ENCODE results near the gene GSK3B.

The GSK3B gene

DNA sequence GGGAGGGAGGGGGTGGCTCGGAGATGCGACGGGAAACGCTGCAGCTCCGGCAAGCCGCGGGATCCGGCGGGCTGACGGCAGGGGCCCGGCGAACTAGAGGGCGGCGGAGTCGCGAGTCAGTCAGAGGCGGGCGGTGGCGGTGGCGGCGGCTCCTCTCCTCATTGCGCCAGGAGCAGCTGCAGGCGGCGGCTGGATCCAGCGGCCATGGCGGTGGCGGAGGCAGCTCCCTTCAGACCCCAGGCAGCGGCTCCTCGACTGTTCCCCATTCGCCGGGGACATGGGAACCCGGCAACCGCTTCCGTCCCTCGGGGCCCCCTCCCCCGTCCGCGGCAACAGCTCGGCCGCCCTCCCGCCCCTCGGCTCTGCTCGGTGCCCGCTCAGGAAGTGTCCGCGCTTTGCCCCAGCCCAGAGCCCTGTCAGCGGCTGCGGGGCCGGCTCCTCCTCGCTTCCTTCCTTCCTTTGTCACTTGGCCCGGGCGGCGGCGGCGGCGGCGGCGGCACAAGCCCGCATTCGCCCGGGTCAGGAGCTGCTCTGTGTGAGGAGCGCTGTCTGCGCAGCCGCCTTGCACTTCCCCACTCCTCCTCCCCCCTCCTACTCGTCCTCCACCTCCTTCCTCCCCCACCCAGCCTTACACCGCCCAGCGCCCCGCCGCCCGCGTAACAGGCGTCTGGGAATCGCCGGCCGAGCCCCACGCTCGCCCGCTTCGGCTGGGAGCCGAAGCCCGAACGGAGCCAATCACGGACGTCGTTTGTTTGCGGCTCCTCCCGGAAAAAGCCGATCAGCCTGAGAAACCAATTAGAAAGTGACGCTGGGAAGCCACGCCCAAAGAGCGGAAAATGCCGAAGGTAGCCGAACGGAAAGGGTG, at the start of gene GSK3B:
Gene GSK3B (minus strand): TSS at position 537 of the 865 bp plus-strand sequence. CDS start 1,013 bp downstream, outside the sequence.
- peak; percentile 69 to 100 (median 90) for DNase-seq

DNA sequence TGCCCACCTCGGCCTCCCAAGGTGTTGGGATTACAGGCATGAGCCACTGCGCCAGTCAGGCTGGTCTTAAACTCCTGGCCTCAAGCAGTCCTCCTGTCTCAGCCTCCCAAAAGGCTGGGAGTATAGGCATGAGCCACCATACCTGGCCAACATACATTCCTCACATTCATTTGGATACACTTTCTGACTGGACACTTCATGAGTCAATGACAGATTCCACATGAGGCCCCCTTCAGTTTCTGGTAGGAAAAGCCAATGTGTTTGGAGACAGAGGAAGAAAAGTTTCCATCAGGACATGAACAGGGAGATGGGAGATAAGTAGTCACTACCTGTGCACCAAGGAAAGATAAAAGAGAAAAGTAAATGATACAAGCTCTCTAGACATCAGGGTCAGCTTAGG, 49.4 kb upstream of the GSK3B start:
- no peak for DNase-seq

DNA sequence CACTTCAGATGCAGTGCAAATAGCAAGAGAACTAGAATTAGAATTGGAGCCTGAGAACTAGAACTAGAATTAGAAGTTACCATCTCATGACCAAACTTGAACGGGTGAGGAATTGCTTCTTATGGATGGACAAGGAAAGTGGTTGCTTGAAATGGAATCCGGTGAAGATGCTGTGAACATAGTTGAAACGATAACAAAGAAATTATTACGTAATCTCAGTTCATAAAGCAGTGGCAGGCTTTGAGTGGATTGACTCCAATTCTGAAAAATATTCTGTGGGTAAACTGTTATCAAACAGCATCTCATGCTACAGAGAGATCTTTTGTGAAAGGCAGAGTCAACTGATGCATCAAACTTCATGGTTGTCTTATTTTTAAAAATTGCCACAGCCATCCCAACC, 48.0 kb upstream of the GSK3B start:
- DNase-seq = no peak

DNA sequence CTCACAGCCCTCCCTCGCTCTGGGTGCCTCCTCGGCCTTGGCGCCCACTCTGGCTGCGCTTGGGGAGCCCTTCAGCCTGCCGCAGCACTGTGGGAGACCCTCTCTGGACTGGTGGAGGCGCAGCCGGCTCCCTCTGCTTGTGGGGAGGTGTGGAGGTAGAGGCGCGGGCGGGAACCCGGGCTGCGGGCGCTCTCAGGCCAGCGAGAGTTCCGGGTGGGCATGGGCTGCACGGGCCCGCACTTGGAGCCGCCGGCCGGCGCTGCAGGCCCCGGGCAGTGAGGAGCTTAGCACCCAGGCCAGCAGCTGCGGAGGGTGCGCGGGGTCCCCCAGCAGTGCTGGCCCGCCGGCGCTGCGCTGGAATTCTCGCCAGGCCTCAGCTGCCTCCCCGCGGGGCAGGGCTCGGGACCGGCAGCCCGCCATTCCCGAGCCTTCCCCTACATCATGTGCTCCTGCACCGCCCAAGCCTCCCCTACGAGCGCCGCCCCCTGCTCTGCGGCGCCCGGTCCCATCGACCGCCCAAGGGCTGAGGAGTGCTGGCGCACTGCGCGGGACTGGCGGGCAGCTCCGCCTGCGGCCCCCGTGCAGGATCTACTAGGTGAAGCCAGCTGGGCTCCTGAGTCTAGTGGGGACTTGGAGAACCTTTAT, 46.0 kb upstream of the GSK3B start:
- no peak for DNase-seq

DNA sequence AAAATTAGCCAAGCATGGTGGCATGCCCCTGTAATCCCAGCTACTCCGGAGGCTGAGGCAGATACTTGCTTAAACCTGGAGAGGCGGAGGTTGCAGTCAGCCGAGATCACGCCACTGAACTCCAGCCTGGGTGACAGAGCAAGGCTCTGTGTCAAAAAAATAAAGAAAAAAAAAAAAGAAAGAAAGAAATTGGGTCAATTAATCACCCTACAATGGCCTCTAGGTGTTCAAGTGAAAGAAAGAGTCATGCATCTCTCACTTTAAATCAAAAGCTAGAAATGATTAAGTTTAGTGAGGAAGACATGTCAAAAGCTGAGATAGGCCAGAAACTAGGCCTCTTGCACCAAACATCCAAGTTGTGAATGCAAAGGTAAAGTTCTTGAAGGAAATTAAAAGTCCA, 44.9 kb upstream of the GSK3B start:
- no peak for DNase-seq

DNA sequence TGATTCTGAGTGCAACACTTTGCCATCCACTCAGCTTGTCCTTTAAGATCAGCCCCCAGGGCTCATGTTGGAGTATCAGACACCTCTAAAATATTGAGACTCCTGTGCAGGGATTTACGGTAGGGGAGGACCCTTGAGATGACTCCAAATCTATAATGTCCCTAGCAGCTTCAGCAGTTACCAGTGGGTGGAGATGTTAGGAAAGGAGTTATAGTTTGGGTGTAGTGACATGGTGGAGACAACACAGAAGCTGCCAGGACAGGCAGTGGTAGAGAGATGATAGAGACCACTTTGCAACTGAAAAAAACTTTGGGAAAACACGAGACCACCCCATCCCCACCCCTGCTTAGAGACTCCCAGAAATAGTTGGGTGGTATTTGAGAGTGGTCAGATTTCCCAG, 43.3 kb upstream of the GSK3B start:
- no peak for DNase-seq

DNA sequence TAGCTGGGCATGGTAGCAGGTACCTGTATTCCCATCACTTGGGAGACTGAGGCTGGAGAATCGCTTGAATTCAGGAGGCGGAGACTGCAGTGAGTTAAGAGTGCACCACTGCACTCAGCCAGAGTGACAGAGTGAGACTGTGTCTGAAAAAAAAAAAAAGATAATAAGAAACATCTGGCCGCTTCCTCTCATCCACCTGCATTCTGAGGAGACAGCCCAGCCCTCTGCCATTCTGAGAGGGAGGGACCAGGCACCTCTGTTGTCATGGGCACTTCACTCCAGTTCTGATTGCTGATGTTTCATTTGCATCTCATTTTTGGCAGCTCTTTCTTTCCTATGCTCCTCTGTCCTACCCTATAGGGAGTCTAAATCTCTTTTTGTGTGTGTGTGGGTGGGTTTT, 36.4 kb upstream of the GSK3B start:
- DNase-seq = no peak

DNA sequence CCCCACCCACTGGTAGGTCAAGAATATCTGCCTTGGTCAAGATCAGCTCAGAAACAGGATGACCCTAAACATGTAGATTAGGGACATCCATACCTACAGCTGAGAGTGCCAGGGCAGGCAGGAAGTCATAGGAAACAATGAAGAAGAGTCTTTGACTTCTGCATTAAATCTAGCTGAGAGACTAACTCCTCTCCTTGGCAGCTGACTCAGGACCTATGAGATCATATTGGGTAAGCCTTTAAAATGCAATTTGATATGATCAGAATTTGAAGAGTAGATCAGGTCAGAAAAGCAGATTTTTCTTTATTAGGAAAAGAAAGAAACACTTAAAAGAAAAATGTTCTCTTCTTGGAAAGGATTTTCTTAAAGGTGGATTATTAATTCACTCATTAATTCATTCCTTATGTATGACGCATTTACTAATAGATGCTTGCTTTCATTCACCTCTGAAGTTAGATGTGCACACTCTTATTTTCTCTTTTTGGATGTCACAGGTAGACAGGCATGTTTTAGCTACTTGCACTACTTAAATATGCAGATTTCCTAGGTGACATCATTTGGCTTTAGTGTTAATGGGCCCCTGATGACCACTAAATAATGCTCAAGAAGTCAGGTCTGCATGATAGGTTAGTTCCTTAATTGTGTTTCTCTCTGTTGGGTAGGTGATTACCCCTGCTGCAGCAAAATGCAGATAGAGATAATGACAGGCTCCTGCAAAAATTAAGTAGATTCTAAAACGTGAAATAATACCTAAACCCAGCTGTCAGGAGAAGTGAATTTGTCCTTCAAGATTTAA, 35.7 kb upstream of the GSK3B start:
- DNase-seq = no peak

DNA sequence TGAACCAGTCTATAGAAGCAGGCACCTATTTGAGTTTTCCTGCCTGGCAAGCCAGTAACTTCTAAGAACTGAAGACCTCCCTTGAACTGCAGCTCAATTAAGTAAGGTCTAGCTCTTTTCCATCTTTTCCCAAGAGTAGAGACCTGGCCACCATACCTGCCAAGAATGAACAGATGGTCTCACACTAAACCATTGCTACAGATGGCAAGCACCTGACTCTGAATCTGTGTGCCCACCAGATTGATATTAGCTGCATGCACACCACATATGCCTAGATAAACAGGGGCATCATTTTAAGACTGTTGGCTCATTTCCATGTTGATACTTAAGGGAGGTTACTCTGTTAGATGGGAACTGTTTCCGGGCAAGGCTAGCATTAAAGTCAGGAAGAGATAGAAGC, 34.8 kb upstream of the GSK3B start:
- DNase-seq = no peak

DNA sequence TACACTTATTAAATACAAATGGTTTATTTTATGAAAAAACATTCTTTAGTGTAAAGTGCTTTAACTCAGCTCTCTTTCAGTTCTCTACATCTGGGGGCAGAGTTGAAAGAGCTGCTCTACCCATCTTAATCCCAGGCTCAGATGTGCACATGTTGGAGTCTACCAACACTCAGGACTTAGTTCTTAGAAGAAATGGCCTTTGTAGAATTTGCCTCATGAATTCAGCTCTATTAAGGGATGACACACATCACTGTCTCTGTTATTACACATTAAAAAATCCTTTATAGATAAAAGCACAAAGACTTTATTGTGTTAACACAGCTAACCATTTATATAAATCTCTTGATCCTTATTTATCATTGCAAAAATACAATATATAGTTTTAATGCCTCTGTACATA, 31.7 kb upstream of the GSK3B start:
- DNase-seq = no peak

DNA sequence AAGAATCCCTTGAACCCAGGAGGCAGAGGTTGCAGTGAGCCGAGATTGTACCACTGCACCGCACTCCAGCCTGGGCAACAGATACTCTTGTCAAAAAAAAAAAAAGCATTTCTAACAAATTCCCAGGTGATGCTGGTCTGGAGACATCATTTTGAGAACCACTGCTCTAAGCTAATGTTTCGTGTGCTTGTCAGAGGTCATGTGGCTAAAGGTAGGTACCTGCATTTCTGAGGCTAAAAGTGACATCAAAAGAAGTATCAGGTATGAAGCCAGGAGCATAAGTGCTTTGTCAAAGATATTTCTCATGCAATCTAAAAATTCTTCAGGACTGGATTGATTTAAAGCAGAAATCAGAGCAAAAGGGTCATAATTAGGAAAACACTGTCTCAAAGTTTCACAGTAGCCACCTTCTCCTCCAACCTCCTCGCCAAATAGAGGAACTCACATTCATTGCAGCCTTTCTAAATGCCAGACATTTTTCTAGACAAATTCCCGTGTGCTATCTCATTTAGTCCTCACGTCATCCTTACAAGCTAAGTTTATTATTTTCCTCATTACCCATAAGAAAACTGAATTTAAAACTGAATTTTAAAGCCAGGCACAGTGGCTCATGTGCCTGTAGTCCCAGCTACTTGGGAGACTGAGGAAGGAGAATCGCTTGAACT, 25.7 kb upstream of the GSK3B start:
- no peak for DNase-seq

DNA sequence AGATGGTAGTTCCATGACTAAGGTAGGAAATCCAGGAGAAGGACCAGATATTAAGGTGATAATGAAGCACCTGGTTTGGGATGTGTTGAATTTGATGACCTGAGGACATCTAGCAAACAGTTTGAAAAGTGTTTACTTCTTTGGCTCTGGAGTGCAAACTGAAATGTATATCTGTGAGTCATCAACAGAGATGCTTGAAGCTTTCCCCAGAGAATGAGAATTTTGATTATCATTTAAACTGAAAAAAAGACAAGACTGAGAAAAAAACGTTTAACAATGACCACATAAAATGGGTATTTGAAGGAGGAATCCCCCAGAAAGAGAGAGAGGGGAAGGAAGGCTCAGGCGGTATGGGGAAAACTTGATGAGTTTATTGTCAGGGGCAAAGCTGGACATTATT, 20.7 kb upstream of the GSK3B start:
- no peak for DNase-seq

DNA sequence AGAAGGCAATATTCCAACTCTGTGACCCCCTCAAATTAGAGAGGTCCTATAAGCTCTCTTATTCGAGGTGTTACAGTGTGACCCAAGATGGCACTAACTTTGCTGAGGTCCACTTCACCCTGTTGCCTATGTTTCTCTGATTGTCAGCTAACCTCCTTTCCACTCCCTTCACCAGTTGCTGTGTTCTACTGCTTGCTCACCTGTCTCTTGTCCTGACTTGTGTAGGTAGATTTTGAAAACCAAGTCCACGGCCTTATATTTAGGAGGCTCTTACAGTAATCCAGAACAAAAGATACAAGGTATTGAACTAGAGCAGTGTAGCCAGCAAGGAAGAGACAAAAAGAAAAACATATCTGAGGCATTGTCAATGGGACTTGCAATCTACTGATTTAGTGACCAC, 20.1 kb upstream of the GSK3B start:
- DNase-seq = no peak

DNA sequence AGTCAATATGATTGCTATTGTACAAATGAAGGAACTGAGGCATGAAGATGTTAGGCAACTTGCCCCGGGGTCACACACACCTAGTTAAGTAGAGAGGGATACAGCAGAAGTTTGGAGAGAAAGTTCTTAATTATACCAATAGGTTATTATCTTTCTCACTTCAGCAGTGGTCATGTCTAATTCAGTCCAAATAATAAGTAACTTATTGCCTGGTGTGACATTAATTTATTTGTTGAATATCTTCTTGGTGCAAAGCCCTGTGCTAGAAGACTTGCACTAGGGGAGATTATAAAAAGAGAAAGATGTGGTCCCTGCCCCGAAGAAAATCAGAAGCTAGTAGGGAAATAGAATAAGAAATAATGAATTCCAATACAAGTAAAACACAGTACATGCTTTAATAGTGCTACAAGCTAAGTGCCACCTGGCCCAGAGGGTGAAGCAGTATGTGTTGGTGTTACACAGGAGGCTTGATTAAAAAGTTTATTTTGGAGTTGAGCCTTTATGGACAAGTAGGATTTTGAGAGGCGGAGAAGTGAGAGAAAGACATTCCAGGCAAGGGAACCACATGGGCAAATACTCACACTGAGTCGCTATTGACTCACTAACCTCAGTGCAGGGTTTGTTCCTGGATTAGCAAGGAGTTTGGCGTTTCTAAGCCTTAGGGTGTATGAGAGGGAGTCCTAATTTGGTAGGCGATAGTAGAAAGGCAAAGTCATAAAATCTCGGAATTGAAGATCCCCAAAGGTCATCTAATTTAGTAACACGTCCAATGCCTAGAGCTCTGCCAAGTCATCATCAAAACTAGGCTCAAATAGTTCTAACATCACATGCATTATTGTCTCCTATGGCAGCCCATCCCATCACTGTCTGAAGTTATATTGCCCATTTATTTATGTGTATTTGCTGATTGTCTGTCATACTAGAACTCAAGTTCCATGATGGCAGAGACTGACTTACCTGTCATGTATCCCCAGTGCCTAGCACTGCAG, 19.2 kb upstream of the GSK3B start:
- DNase-seq = no peak

DNA sequence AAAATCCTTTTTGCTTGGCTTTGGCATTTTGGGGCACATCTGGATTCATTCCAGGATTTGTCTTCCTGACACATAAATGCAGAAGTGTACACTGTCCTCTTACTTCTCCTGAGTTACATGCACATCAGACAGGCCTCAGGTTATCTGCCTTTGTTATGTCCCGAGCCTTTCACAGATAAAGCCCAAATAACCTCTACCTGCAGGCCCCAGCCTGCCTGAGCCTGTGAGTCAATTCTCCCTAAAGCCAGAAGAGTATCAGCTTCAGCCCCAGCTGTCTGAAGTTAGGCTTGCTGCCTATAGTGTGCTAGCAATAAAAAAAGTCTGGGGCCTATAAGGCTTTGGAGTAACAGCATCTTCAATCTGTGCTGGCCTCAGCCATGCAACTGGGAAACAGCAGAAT, 17.7 kb upstream of the GSK3B start:
- DNase-seq = no peak

DNA sequence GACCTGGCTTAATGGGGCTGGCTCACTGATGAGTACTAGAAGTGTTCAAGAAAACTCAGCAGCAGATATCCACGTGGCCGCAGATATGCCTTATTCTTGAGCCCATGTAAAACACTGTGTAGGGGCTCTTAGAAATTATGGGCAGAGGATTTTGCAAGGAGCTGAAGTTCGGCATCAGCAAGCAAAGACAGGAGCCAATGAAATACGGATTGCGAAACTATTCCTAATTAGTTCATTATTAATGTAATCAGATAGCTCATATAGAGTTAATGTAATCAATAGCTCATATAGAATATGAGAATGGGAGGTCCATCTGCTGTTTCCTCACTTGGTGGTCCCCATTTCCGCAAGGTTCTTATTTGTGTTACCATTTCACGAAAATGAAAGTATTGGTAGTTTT, 9.0 kb upstream of the GSK3B start:
- no peak for DNase-seq

DNA sequence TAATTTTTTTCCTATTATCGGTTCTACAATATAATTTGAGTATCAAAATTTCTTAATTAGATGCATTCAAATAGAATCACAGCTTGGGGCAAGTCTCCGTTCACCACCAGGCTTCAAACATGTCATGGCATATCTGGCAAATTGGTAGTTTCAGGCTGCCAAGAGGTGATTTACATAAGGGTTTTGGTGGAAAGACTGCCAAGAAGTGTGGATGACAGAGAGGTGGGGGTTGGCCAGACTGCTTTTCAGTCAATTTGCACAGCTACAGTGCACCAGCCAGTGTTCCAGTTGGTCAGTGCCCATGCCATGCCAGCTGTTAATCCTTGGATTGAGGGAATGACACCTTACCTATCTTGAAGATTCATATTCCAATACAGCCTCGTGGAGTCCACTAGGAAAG, 8.4 kb upstream of the GSK3B start:
- no peak for DNase-seq

DNA sequence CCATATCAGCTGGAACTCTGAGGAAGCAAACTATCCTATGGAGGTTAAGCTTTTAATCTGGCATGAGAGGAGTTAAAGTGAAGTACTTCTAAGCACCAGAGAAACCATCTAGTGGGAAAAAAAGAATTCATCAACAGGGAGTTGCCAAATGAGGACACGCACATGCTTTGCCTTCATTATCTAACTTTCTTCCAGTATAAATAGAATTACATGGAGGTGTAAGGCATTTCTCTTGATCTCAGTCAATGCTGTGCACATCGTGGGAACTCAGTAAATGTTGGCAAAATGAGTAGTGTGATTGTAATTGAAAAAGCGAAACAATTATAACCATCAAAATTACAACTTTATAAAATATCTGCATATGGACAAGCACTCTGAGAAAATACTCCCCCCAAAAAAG, 8.0 kb upstream of the GSK3B start:
- DNase-seq = no peak

DNA sequence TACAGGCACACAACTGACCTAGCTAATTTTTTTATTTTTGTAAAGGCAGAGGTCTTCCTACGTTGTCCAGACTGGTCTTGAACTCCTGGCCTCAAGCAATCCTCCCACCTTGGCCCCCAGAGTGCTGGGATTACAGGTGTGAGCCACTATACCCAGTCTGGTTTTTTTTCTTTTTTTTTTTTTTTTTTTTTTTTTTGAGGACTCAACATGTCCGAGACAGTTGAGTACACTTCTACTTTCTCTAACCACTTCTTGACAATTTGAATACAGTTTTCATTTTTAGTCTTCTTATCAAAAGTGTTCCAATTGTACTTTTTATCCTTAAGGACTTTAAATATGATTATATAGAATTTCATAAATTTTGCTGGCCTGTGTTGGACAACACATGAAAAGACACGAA, 7.4 kb upstream of the GSK3B start:
- DNase-seq = no peak

DNA sequence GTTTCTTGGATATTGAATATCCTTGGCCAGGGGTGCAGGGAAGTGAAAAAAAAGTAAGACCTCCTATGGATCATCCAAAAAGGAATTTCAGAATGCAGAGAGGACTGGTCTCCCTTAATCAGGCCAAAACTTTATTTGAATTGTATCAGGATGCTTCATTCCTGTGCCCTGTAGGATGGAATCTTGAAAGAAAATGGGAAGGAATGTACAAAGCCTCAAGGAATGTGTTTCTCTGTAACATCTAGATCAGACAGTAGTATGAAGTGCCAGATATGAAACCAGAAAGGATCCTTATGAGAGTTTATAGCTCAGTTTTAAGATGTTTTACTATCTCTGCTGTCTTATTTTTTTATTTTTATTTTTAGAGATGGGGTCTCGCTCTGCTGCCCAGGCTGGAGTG, 6.5 kb upstream of the GSK3B start:
- no peak for DNase-seq

DNA sequence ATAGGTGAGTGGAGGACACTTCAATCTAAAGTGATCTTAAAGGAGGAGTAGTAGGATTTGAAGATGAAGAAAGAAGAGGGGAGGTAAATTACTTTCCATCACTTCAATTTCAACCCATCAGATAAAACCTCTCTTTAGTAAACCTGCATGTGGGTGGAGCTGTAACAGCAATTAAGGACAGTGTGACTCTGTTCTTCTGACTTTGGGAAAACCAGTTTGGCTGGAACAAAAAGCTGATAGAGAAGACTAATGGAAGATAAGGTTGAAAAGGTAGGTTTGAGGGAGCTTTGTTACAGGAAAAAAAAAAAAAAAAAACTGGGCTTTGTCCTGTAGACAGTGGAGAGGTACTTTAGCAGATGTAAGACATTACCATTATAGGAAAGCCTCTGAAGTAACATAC, 4.5 kb upstream of the GSK3B start:
- DNase-seq = no peak

DNA sequence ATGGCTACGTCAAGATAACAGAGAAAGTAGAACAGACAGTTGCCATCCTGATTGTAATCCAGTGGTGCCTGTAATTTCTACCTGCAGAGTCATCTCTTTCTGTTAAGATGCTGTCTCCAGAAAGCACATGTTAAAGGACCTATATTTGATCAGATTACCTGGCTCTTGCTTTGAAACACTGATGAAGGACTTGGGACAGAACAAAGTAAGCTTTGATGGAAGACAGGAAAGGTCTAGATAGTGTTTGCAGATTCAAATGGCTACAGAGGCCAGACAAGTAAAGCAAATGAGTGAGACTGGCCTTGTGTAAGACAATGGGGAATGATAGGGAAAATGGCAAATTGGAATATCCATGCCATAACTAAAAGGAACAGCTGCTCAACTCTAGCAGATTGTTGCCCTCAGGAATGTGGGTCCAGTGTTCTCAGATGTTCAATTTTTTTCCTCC, 1.8 kb upstream of the GSK3B start:
- DNase-seq = no peak
